Neural crest cell (in vitro differentiated cells): ENCODE measurements around the gene MAGI2. TPM values are rescaled to one million over a fixed set of nuclear protein-coding genes. Genes with fewer than 3 reads are reported as not detected.
A peak's percentile ranks its signal among the peaks of the same experiment; 100 is the strongest.

Experiments used
- DNase-seq: peaks from one replicate; pipeline ENCODE4 v3.0.0; 2021; ENCODE audit warnings: low read depth, mixed read lengths, low spot score
- H3K27ac Mint-ChIP-seq: one replicate; pipeline ENCODE4 v1.8.0; 2021; ENCODE audit warnings: mild to moderate bottlenecking, mixed read lengths; ENCODE audit not compliant: unreplicated experiment
- H3K27me3 Mint-ChIP-seq: 2 replicates; pipeline ENCODE4 v1.8.0; 2021; ENCODE audit warnings: low read depth, mild to moderate bottlenecking, mixed read lengths
- H3K36me3 Mint-ChIP-seq: 2 replicates; pipeline ENCODE4 v1.8.0; 2021; ENCODE audit warnings: low read depth, mild to moderate bottlenecking, mixed read lengths
- H3K4me1 Mint-ChIP-seq: 2 replicates; pipeline ENCODE4 v1.8.0; 2021; ENCODE audit warnings: mixed read lengths
- H3K4me3 Mint-ChIP-seq: one replicate; pipeline ENCODE4 v1.8.0; 2021; ENCODE audit warnings: mild to moderate bottlenecking, mixed read lengths
- H3K9me3 Mint-ChIP-seq: 2 replicates; pipeline ENCODE4 v1.8.0; 2021; ENCODE audit warnings: mixed read lengths
- CTCF ChIP-seq: fragments of 200-600 bp; sonication (generic); conservative IDR thresholded peaks from 2 replicates; pipeline ENCODE4 v1.5.0; 2021; ENCODE audit warnings: antibody characterized with exemption, mild to moderate bottlenecking
- total RNA-seq: library from RNA; stranded (reverse); gene quantifications from 2 replicates; pipeline ENCODE4 v1.2.1, GENCODE V29; 2021

Gene MAGI2
- total RNA-seq, 1 donor from 2014 or later: 10.0 TPM

DNA sequence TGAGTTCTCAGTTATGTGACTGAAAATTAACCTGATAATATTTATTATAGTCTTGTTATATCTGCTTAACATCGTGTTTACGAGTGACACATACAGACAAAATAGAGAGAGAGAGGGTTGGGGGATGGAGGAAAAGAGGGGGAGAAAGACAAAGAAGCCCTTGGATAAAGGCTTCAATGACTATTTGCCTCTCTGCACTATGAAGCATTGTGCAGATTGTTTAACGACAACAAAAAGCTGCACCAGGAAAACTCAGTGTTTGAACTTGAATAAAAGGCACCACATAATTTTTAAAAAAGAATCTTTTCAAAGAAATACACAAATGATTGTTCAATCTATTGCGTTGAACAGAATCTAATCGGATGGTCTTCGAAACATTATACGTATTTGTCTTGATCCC is 27.8 kb downstream of the MAGI2 start:
- no peak for DNase-seq
- peak overlapping the region; percentile 21 for H3K27ac Mint-ChIP-seq
- no peaks in the 10 kb centered on the region for H3K27me3 Mint-ChIP-seq
- no peaks in the 10 kb centered on the region for H3K9me3 Mint-ChIP-seq
- H3K4me3 Mint-ChIP-seq: no peak overlapping the region
- peaks cover 13% of the 10 kb centered on the region for H3K4me1 Mint-ChIP-seq
- no peak for TF ChIP-seq CTCF
- H3K36me3 Mint-ChIP-seq: no peaks in the 10 kb centered on the region

- H3K4me3 Mint-ChIP-seq: no peak overlapping the region
- H3K4me1 Mint-ChIP-seq: peaks cover 19% of the 10 kb centered on the region
- H3K27me3 Mint-ChIP-seq: no peaks in the 10 kb centered on the region
These were observed 31.7 kb downstream of the MAGI2 start for GRCh38 chr7:79421751-79422150.

GRCh38 chr7:79420464-79420863 is 33.0 kb downstream of the MAGI2 start:
- Mint-ChIP-seq H3K27me3 (no peaks in the 10 kb centered on the region), H3K27ac (no peak overlapping the region), H3K4me3 (no peak overlapping the region), H3K4me1 (peaks cover 9% of the 10 kb centered on the region), H3K9me3 (no peaks in the 10 kb centered on the region), H3K36me3 (no peaks in the 10 kb centered on the region)
- DNase-seq: no peak
- TF ChIP-seq CTCF: no peak

More at GRCh38 chr7:79421751-79422150, 31.7 kb downstream of the MAGI2 start:
- no peak for DNase-seq
- Mint-ChIP-seq H3K36me3 (no peaks in the 10 kb centered on the region), H3K27ac (no peak overlapping the region), H3K9me3 (no peaks in the 10 kb centered on the region)
- TF ChIP-seq CTCF: no peak

GRCh38 chr7:79414910-79415309 is 38.6 kb downstream of the MAGI2 start:
- no peak for TF ChIP-seq CTCF
- Mint-ChIP-seq H3K4me3 (no peak overlapping the region), H3K27me3 (no peaks in the 10 kb centered on the region), H3K4me1 (no peaks in the 10 kb centered on the region), H3K27ac (no peak overlapping the region), H3K36me3 (no peaks in the 10 kb centered on the region), H3K9me3 (no peaks in the 10 kb centered on the region)
- DNase-seq: no peak

DNA sequence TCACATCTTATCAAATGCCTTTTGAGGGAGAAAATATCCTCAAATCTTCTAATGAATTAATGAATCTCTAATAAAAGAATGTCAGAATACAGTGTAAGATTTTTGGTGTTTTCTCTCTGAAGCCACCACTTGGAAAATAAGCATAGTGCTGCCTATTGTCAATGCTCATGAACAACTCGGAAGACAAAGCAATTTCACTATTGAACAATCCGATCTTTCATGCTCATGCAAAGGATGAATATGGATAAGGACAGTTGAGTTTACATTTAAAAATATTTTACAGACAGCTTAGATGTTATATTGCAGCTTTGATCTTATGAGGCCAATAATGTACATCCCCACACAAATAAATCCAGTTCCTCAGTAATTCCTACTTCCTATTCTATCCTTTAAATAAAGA is 40.6 kb downstream of the MAGI2 start:
- Mint-ChIP-seq H3K36me3 (no peaks in the 10 kb centered on the region), H3K9me3 (no peaks in the 10 kb centered on the region), H3K27ac (no peak overlapping the region), H3K4me1 (no peaks in the 10 kb centered on the region), H3K27me3 (no peaks in the 10 kb centered on the region), H3K4me3 (no peak overlapping the region)
- no peak for DNase-seq
- no peak for TF ChIP-seq CTCF

DNA sequence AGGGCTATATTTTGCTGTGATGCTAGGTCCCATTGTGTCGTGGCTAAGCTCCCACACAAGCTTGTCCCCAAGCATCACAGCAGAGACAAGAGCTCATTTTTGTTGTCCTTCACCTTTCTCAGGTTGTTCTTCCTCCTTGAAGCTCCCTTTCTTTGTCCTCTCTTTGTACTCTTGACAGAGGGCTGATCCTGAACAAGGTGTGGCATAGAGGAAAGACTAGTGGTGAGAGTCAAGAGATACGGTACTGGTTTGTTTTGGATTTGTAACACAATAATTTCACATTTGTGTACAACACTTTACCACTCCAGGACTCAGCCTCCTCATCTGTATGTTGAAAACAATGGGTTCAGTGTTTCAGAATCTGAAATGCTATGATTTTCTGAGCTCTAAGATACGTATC is 41.0 kb downstream of the MAGI2 start:
- Mint-ChIP-seq H3K9me3 (no peaks in the 10 kb centered on the region), H3K4me3 (no peak overlapping the region), H3K27me3 (no peaks in the 10 kb centered on the region)

More for the DNA sequence above, 41.0 kb downstream of the MAGI2 start:
- H3K4me1 Mint-ChIP-seq: no peaks in the 10 kb centered on the region
- no peaks in the 10 kb centered on the region for H3K36me3 Mint-ChIP-seq
- DNase-seq: no peak
- H3K27ac Mint-ChIP-seq: no peak overlapping the region
- no peak for TF ChIP-seq CTCF
